Measurements from ENCODE around the gene IL23A. TPM values are rescaled to one million over a fixed set of nuclear protein-coding genes. Genes with fewer than 3 reads are reported as not detected.

Gene IL23A
- total and polyA plus RNA-seq, 2 of the 13 experiments (the other 11 are each of a cell fraction or from before 2014, with no cell fraction given): 0.33 to 0.35 TPM

- TF ChIP-seq ZNF354B (CRISPR knock-in tag; IDR thresholded peaks at IDR 0.05) (peak; percentile 70; the same call in 1 of the 2 replicates), JUND (CRISPR knock-in tag; IDR thresholded peaks at IDR 0.05) (no peak), AGO2 (optimal IDR thresholded peaks at IDR 0.05; ENCODE audit: low read depth, low read length) (peak; percentile 96), ZNF629 (CRISPR knock-in tag; conservative IDR thresholded peaks at IDR 0.05) (no peak), PAXIP1 (CRISPR knock-in tag; conservative IDR thresholded peaks at IDR 0.05) (peak; percentile 51), PRPF4 (IDR thresholded peaks at IDR 0.05; ENCODE audit: low read depth, low read length, poor library complexity, severe bottlenecking) (no peak), NCOR1 (IDR thresholded peaks at IDR 0.05; ENCODE audit: borderline replicate concordance, low read length) (no peak), EED (CRISPR knock-in tag; IDR thresholded peaks at IDR 0.05) (0 out of 2 replicates have a peak, but pooled peaks have one; percentile 41), SP4 (CRISPR knock-in tag; IDR thresholded peaks at IDR 0.05) (peak; percentile 68; the same call in 1 of the 2 replicates), KLF16 (CRISPR knock-in tag; IDR thresholded peaks at IDR 0.05) (peak in 1 of 2 experiments; percentile 84; a peak in 2 of 4 replicates), RELA (CRISPR knock-in tag; IDR thresholded peaks at IDR 0.05) (0 out of 2 replicates have a peak, but pooled peaks have one; percentile 82), ZNF333 (CRISPR knock-in tag; IDR thresholded peaks at IDR 0.05; ENCODE audit: borderline replicate concordance) (peak; percentile 73; the same call in 1 of the 2 replicates), PATZ1 (CRISPR knock-in tag; IDR thresholded peaks at IDR 0.05) (peak; percentile 47), ZNF138 (CRISPR knock-in tag; IDR thresholded peaks at IDR 0.05; ENCODE audit: low read depth) (no peak), ZNF558 (CRISPR knock-in tag; IDR thresholded peaks at IDR 0.05; ENCODE audit: borderline replicate concordance) (no peak; the same call in 1 of the 2 replicates), PRDM15 (CRISPR knock-in tag; IDR thresholded peaks at IDR 0.05) (no peak)
- TF ChIP-seq, protein P1, sequence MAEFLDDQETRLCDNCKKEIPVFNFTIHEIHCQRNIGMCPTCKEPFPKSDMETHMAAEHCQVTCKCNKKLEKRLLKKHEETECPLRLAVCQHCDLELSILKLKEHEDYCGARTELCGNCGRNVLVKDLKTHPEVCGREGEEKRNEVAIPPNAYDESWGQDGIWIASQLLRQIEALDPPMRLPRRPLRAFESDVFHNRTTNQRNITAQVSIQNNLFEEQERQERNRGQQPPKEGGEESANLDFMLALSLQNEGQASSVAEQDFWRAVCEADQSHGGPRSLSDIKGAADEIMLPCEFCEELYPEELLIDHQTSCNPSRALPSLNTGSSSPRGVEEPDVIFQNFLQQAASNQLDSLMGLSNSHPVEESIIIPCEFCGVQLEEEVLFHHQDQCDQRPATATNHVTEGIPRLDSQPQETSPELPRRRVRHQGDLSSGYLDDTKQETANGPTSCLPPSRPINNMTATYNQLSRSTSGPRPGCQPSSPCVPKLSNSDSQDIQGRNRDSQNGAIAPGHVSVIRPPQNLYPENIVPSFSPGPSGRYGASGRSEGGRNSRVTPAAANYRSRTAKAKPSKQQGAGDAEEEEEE (CRISPR knock-in tag; IDR thresholded peaks at IDR 0.05; ENCODE audit: borderline replicate concordance): peak; percentile 67; the same call in 1 of the 2 replicates
Observed at GRCh38 chr12:56299853-56300643, 38.6 kb upstream of the IL23A start, which contains the start of gene CS (continued).

All from HepG2 (cell line).